ES-I3 (cell line): ENCODE measurements around the gene TAF10.

ENCODE experiments used
- H3K36me3 ChIP-seq: 2 replicates; pipeline ENCODE4 v1.6.1; 2013; ENCODE audit warnings: mild to moderate bottlenecking, low read length, control low read depth, moderate library complexity; ENCODE audit not compliant: insufficient read depth
- H3K4me1 ChIP-seq: 2 replicates; pipeline ENCODE4 v1.6.1; 2013; ENCODE audit warnings: mild to moderate bottlenecking, control low read depth, low read length; ENCODE audit not compliant: insufficient read depth
- H3K9ac ChIP-seq: 2 replicates; pipeline ENCODE4 v1.6.1; 2013; ENCODE audit warnings: low read depth, mild to moderate bottlenecking, low read length, moderate library complexity
- H3K9me3 ChIP-seq: 2 replicates; pipeline ENCODE4 v1.6.1; 2013; ENCODE audit warnings: mild to moderate bottlenecking, low read length, moderate library complexity; ENCODE audit not compliant: control insufficient read depth, insufficient read depth

The TAF10 gene

DNA sequence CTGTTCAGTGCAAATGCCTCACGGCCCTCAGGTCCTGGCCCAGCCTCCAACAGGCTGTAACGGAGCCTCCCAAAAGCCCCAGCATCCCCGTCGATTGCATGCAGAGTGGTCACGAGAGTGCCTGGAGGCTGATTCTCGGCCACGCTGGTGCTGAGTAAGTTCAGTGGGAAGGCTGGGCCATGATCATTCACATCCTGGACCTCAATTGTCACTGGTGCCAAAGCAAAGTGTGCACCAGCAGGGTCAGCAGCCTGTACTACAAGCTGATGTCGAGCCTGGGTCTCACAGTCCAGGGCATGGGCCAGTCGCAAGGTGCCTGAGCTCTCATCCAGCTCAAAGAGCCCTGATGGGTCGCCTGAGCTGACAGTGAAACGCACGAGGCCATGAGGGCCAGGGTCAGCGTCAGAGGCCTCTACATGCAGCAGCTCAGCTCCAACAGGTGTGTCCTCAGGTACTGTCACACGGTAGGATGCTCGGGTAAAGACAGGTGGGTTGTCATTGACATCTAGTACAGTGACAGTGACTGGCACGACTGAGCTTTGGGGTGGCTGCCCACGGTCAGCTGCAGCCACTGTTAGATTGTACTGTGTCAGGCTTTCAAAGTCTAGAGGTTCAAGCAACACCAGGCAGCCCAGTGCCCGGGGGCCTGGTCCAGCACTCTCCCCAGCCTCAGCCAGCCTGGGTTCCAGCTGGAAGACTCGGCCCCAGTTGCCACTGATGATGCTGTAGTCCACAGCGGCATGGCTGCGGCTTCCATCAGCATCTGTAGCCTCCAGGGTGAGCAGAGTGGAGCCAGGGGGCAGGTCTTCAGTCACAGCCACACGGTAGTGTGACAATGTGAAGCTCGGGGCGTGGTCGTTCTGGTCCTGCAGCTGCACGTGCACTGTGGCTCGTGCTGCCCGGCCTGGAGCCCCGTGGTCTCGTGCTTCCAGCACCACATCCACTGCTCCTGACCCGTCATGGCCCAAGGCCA lies 11.7 kb upstream of the TAF10 start:
- Histone ChIP-seq H3K9ac (no peak overlapping the region), H3K4me1 (peaks cover 6% of the 10 kb centered on the region; the same call in 1 of the 2 replicates), H3K36me3 (no peaks in the 10 kb centered on the region), H3K9me3 (no peaks in the 10 kb centered on the region)

GRCh38 chr11:6622261-6623171 lies 10.5 kb upstream of the TAF10 start:
- Histone ChIP-seq H3K9me3 (no peaks in the 10 kb centered on the region), H3K4me1 (peaks cover 10% of the 10 kb centered on the region; the same call in 1 of the 2 replicates), H3K9ac (no peak overlapping the region), H3K36me3 (no peaks in the 10 kb centered on the region)

DNA sequence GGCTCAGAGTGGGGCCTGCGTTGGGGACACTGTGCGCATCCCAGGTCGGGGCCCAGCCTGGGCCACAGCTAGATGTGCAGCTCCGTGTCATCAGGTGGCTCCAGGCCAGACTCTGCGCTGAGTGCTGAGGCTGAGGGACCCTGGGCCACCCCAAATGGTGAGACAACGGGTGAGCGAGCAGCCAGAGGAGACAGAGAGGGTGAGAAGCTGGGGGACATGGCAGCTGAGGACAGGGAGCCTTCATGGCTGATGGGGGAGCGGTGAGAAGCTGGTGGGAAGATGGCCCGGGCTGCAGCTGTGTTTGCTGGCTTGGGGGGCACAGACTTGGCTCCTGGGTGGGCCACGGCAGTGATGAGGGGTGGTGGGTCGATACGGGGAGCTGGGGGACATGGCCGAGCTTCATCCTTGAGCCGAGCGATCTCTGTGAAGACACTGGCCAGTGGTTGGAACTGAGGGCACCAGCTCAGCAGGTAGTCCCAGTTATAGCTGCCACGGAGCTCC lies 9.7 kb upstream of the TAF10 start:
- H3K36me3 ChIP-seq, result no peaks in the 10 kb centered on the region
- no peaks in the 10 kb centered on the region for H3K9me3 ChIP-seq
- H3K9ac ChIP-seq, result no peak overlapping the region
- peaks cover 10% of the 10 kb centered on the region; the same call in 1 of the 2 replicates for H3K4me1 ChIP-seq

- peaks cover 10% of the 10 kb centered on the region; the same call in 1 of the 2 replicates for H3K4me1 ChIP-seq
- no peak overlapping the region for H3K9ac ChIP-seq
- H3K9me3 ChIP-seq, result no peaks in the 10 kb centered on the region
- no peaks in the 10 kb centered on the region for H3K36me3 ChIP-seq
Observed at GRCh38 chr11:6620636-6621035, 8.6 kb upstream of the TAF10 start.

GRCh38 chr11:6619004-6619745 lies 7.2 kb upstream of the TAF10 start, which contains the start of gene TPP1:
TSS of gene TPP1 (minus strand) at chr11:6619422. CDS start at chr11:6619400, 22 bp downstream.
- no peaks in the 10 kb centered on the region for H3K9me3 ChIP-seq
- H3K36me3 ChIP-seq, result no peaks in the 10 kb centered on the region
- peak within 1 kb of the TSS; percentile 74 for H3K9ac ChIP-seq
- peaks cover 10% of the 10 kb centered on the region; the same call in 1 of the 2 replicates for H3K4me1 ChIP-seq

GRCh38 chr11:6618117-6619003 lies 6.3 kb upstream of the TAF10 start:
- H3K9me3 ChIP-seq, result no peaks in the 10 kb centered on the region
- no peaks in the 10 kb centered on the region for H3K36me3 ChIP-seq
- H3K4me1 ChIP-seq, result peaks cover 12% of the 10 kb centered on the region
- peak overlapping the region; percentile 74 for H3K9ac ChIP-seq

- Histone ChIP-seq H3K36me3 (no peaks in the 10 kb centered on the region), H3K4me1 (peaks cover 18% of the 10 kb centered on the region), H3K9me3 (no peaks in the 10 kb centered on the region), H3K9ac (no peak overlapping the region)
Observed at GRCh38 chr11:6617315-6617781, 5.3 kb upstream of the TAF10 start.

DNA sequence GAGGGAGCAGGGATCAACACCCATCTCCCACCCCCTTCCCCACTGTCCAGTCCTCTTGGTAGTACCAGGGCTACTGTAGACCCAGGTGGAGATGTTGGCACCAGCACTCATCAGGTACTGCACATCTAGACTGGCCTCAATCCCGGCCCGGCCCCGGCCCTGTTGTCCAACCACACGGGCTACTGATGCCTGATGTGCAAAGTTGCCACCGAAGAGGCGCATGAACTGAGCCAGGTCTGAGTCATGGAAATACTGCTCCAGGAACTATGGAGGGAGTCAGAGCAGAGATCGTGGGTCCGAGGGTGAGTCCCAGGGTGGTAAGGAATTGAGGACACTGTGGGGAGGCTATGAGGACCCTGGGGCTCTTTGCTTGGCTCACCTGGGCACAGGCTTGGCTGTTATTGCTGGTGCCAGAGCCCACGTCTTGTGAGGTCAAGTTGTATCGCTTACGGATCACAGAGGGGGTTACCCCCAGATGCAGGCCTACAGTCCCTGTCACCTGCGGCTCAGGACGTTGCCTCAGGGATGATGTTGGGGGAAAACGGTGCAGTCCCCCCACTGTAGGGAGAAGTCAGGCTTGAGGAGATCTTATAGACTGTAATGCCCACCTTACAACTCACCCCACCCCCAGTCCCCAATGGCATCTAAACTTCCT lies 4.7 kb upstream of the TAF10 start:
- H3K36me3 ChIP-seq, result no peaks in the 10 kb centered on the region
- peaks cover 18% of the 10 kb centered on the region for H3K4me1 ChIP-seq
- no peaks in the 10 kb centered on the region for H3K9me3 ChIP-seq
- H3K9ac ChIP-seq, result no peak overlapping the region

DNA sequence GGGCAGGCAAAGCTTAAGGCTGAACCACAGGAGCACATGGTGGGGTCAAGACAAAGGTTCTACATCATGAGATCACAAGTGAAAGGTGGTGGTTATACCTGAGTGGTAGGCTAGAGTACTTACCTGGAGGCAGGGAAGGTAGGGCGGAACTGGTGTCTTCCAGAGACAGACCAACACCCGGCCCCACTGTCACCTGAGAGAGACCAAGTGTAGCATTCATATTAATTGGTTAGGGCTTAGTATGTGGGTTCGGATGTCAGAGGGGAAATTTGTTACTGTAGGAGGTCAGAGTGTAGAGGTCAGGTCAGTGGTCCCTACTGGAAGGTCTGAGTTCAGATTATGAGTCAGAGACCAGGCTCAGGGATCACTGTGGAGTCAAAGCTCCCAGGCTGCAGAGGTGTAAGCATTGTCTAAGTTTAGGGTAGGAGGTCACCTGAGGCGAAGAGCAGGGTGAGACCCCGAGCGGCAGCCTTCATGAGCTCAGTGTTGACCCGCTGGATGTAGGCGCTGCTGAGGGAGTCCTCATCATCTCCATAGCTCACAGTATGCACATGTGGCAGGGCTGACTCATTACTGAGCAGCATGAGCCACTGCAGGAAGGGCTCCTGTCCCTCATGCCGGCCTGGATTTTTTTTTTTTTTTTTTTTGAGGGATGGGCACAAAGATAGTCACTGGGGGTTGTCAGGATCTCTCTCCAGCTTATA lies 4.0 kb upstream of the TAF10 start:
- no peaks in the 10 kb centered on the region for H3K36me3 ChIP-seq
- H3K4me1 ChIP-seq, result peaks cover 18% of the 10 kb centered on the region
- no peaks in the 10 kb centered on the region for H3K9me3 ChIP-seq
- no peak overlapping the region for H3K9ac ChIP-seq

DNA sequence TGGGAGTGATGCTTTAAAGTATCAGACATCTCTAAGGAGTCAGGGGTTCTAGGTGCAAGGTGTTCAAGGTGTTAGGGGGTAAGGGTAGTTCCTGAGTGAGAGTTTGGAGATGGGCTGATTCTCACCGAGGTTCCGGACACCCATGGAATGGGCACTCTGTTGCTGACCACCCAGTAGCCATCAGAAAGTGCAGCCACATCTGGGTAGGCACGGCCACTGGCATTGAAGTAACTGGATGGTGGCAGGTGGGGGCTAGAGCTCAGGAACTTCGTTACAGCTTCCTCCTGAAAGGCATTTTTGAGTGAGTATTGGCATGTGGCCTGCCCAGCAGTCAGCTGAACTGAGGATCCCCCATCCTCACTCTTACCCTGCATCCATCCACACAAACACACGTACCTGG lies 3.0 kb upstream of the TAF10 start:
- peaks cover 9% of the 10 kb centered on the region for H3K36me3 ChIP-seq
- H3K9ac ChIP-seq, result no peak overlapping the region
- no peaks in the 10 kb centered on the region for H3K9me3 ChIP-seq

GRCh38 chr11:6614446-6614845 lies 2.4 kb upstream of the TAF10 start:
- H3K9ac ChIP-seq, result no peak overlapping the region
- H3K9me3 ChIP-seq, result no peaks in the 10 kb centered on the region
- peaks cover 14% of the 10 kb centered on the region for H3K36me3 ChIP-seq
- H3K4me1 ChIP-seq, result peaks cover 12% of the 10 kb centered on the region

More for the DNA sequence above, 3.0 kb upstream of the TAF10 start:
- H3K4me1 ChIP-seq, result peaks cover 18% of the 10 kb centered on the region

DNA sequence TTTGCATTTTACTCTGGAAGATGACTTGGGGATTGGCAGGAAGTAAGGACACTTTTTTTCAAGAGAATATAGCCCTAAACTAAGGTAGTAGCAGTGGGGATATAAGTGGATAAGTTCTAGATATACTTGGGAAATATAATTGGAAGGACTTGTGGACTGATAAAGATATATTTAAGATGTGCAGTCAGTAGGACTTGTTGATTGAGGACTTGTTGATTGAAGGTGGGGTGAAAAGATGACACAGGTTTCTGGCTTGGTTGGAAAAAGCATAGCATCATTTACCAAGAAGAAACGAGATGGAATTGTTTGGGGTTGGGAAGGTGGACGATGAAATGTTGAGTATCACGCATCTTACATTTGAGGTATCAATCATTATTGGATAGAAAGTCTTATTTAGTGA lies 1.5 kb upstream of the TAF10 start:
- peaks cover 10% of the 10 kb centered on the region for H3K4me1 ChIP-seq
- peaks cover 23% of the 10 kb centered on the region for H3K36me3 ChIP-seq
- H3K9ac ChIP-seq, result no peak overlapping the region
- no peaks in the 10 kb centered on the region for H3K9me3 ChIP-seq
